HepG2 (cell line): ENCODE results near the gene PKD1L1. TPM values are rescaled to one million over a fixed set of nuclear protein-coding genes. Genes with fewer than 3 reads are reported as not detected.

ENCODE experiments used
- ARID4A ChIP-seq: sonication (generic); formaldehyde crosslinking; IDR thresholded peaks from 2 replicates; pipeline ENCODE4 v1.5.0; 2020; ENCODE audit warnings: mild to moderate bottlenecking, missing genetic modification reagents, borderline replicate concordance
- HOXD1 ChIP-seq: sonication (generic); formaldehyde crosslinking; IDR thresholded peaks from 2 replicates; pipeline ENCODE4 v1.5.0; 2020; ENCODE audit warnings: missing genetic modification reagents
- LCORL ChIP-seq, 2 experiments: fragments of 450-650 bp in 1 of 2; sonication (generic) in 1 of 2; formaldehyde crosslinking in 1 of 2; IDR thresholded peaks; 2 replicates each; pipeline versions ENCODE4 v1.5.0 to v1.6.1; 2017 to 2020; ENCODE audit warnings: antibody characterized with exemption in 1 of 2, missing genetic modification reagents in 1 of 2
- MIER2 ChIP-seq: IDR thresholded peaks from 2 replicates; pipeline ENCODE4 v1.6.1; 2016; ENCODE audit warnings: missing biosample characterization, missing genetic modification reagents
- MTA1 ChIP-seq: sonication (generic); formaldehyde crosslinking; IDR thresholded peaks from 2 replicates; pipeline ENCODE4 v1.4.0; 2020; ENCODE audit warnings: missing genetic modification reagents, mild to moderate bottlenecking, borderline replicate concordance
- MTF2 ChIP-seq: sonication (generic); formaldehyde crosslinking; IDR thresholded peaks from 2 replicates; pipeline ENCODE4 v1.5.0; 2020; ENCODE audit warnings: missing genetic modification reagents, borderline replicate concordance
- POLR2A ChIP-seq, 2 experiments: IDR thresholded peaks; 2 replicates each; pipeline ENCODE4 v1.6.1; 2011; ENCODE audit warnings: low read depth in 2 of 2, low read length in 2 of 2, mild to moderate bottlenecking in 1 of 2, moderate library complexity in 1 of 2; ENCODE audit not compliant: insufficient read depth in 1 of 2
- REL ChIP-seq: sonication (generic); formaldehyde crosslinking; conservative IDR thresholded peaks from 2 replicates; pipeline ENCODE4 v1.8.0; 2022; ENCODE audit warnings: mild to moderate bottlenecking, missing genetic modification reagents, moderate library complexity
- SIX4 ChIP-seq: sonication (generic); formaldehyde crosslinking; IDR thresholded peaks from 2 replicates; pipeline ENCODE4 v1.4.0; 2020; ENCODE audit warnings: missing genetic modification reagents
- SSRP1 ChIP-seq: IDR thresholded peaks from 2 replicates; pipeline ENCODE4 v1.6.1; 2016; ENCODE audit warnings: control low read depth
- TAF1 ChIP-seq: sonication (generic); formaldehyde crosslinking; IDR thresholded peaks from 2 replicates; pipeline ENCODE4 v1.4.0; 2020; ENCODE audit warnings: missing genetic modification reagents
- ZBTB2 ChIP-seq: sonication (generic); formaldehyde crosslinking; IDR thresholded peaks from 2 replicates; pipeline ENCODE4 v1.8.0; 2022; ENCODE audit warnings: low read depth, missing genetic modification reagents
- ZHX1 ChIP-seq: sonication (generic); formaldehyde crosslinking; IDR thresholded peaks from 2 replicates; pipeline ENCODE4 v1.8.1; 2022; ENCODE audit warnings: low read depth, mild to moderate bottlenecking, missing genetic modification reagents
- ZNF121 ChIP-seq: sonication (generic); formaldehyde crosslinking; IDR thresholded peaks from 2 replicates; pipeline ENCODE4 v1.5.0; 2020; ENCODE audit warnings: mild to moderate bottlenecking, missing genetic modification reagents
- ZNF350 ChIP-seq: sonication (generic); formaldehyde crosslinking; IDR thresholded peaks from 2 replicates; pipeline ENCODE4 v1.4.0; 2020; ENCODE audit warnings: mild to moderate bottlenecking, low read depth, missing genetic modification reagents, borderline replicate concordance
- ZNF510 ChIP-seq: sonication (generic); formaldehyde crosslinking; IDR thresholded peaks from 2 replicates; pipeline ENCODE4 v1.4.0; 2020; ENCODE audit warnings: low read depth, mild to moderate bottlenecking, missing genetic modification reagents
- ZNF570 ChIP-seq: sonication (generic); formaldehyde crosslinking; IDR thresholded peaks from 2 replicates; pipeline ENCODE4 v1.4.0; 2020; ENCODE audit warnings: mild to moderate bottlenecking, missing genetic modification reagents, borderline replicate concordance
- ZSCAN20 ChIP-seq: sonication (generic); formaldehyde crosslinking; IDR thresholded peaks from 2 replicates; pipeline ENCODE4 v1.4.0; 2020; ENCODE audit warnings: missing genetic modification reagents, mild to moderate bottlenecking, borderline replicate concordance
- polyA plus RNA-seq, 8 experiments: library from polyadenylated mRNA; depleted of rRNA in 3 of 8; stranded (reverse) in 7 of 8; unstranded in 1 of 8; fragments of >200 nt; fragmentation: Illumina TruSeq in 4 of 8; extraction: Trizol in 4 of 8; gene quantifications; 2 replicates each; pipeline versions ENCODE4 v1.2.1 to v1.2.3, GENCODE V29; 2011 to 2016; ENCODE audit warnings: low read depth in 4 of 8, missing spikeins in 1 of 8, mixed read lengths in 1 of 8; ENCODE audit not compliant: insufficient read depth in 1 of 8
- total RNA-seq, 5 experiments: library from RNA; depleted of rRNA; stranded (reverse); fragments of >200 nt; fragmentation: Illumina TruSeq; extraction: Trizol; gene quantifications; 2 replicates each; pipeline ENCODE4 v1.2.3, GENCODE V29; 2016; ENCODE audit warnings: low read depth in 1 of 5
- TF ChIP-seq, protein P1 (sequence below): sonication (generic); formaldehyde crosslinking; conservative IDR thresholded peaks from 2 replicates; pipeline ENCODE4 v1.4.0; 2020; ENCODE audit warnings: missing genetic modification reagents

Gene PKD1L1
- total and polyA plus RNA-seq, 2 of the 13 experiments (the other 11 are each of a cell fraction or from before 2014, with no cell fraction given), result 0.01 TPM; not detected in 1

DNA sequence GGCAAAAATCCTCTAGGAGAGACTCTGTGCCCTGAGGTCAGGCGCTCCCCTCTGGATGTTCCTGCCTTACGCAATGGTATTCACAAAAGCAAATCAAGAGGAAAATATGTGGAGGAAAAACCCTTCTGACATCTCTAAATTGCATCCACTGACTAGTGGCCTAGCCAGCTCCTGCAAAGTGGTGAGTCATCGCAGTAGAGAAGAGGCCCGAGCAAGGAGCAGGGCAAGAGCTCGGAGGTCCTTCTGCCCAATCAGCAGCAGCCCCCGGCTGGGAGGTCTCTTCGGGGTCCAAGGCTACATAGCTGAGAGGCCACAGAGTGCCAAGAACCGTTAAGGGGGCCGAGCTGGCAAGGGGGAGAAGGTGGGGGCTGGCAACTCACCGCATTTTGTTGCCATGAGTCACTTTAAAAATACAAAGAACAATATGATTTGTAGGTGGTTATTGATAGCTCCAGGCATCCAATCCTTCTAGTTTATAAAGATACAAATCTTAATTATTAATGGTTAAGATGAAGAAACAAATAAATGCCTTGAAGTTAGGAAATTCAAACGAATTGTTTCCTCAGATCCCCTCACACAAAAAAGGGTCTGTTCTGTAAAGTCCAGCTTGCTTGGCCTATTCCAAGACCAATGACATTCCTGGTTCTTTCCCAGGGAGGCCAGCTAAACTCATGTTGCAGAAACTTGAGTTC lies 161.6 kb downstream of the PKD1L1 start (continued):
- peak; percentile 88; the same call in 1 of the 2 replicates for TF ChIP-seq MTA1 (CRISPR knock-in tag)
- TF ChIP-seq ZHX1 (CRISPR knock-in tag), result 0 out of 2 replicates have a peak, but pooled peaks have one; percentile 55
- TF ChIP-seq MIER2 (CRISPR knock-in tag), result no peak
- TF ChIP-seq ZNF570 (CRISPR knock-in tag), result no peak
- TF ChIP-seq POLR2A (IDR thresholded peaks at IDR 0.05; ENCODE audit: insufficient read depth in 1 of 2, low read depth in 2 of 2, low read length in 2 of 2), result peak in 1 of 2 experiments; percentile 49; a peak in 2 of 4 replicates
- no peak for TF ChIP-seq HOXD1 (CRISPR knock-in tag)
- TF ChIP-seq LCORL (IDR thresholded peaks at IDR 0.05), result 0 out of 2 replicates have a peak, but pooled peaks have one; percentile 8
- peak; percentile 90 for TF ChIP-seq LCORL (CRISPR knock-in tag; IDR thresholded peaks at IDR 0.05)
- peak; percentile 21; the same call in 1 of the 2 replicates for TF ChIP-seq ZNF350 (CRISPR knock-in tag)
- TF ChIP-seq ZNF510 (CRISPR knock-in tag), result no peak
- TF ChIP-seq ZSCAN20 (CRISPR knock-in tag), result no peak
- peak; percentile 48; the same call in 1 of the 2 replicates for TF ChIP-seq TAF1 (CRISPR knock-in tag)
- TF ChIP-seq SIX4 (CRISPR knock-in tag), result no peak
- no peak for TF ChIP-seq ZBTB2 (CRISPR knock-in tag)
- no peak for TF ChIP-seq ARID4A (CRISPR knock-in tag)
- TF ChIP-seq REL (CRISPR knock-in tag), result no peak
- TF ChIP-seq, protein P1, sequence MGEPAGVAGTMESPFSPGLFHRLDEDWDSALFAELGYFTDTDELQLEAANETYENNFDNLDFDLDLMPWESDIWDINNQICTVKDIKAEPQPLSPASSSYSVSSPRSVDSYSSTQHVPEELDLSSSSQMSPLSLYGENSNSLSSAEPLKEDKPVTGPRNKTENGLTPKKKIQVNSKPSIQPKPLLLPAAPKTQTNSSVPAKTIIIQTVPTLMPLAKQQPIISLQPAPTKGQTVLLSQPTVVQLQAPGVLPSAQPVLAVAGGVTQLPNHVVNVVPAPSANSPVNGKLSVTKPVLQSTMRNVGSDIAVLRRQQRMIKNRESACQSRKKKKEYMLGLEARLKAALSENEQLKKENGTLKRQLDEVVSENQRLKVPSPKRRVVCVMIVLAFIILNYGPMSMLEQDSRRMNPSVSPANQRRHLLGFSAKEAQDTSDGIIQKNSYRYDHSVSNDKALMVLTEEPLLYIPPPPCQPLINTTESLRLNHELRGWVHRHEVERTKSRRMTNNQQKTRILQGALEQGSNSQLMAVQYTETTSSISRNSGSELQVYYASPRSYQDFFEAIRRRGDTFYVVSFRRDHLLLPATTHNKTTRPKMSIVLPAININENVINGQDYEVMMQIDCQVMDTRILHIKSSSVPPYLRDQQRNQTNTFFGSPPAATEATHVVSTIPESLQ (CRISPR knock-in tag), result no peak
- no peak for TF ChIP-seq ZNF121 (CRISPR knock-in tag)
- no peak for TF ChIP-seq SSRP1
- no peak for TF ChIP-seq MTF2 (CRISPR knock-in tag)
